GM06990 (cell line): Measurements from ENCODE around the gene SBF2.

Experiments used
- DNase-seq: peaks from one replicate; pipeline ENCODE4 v3.0.0-alpha.2; 2011; ENCODE audit not compliant: insufficient read length; ENCODE audit errors: extremely low read depth
- H3K27me3 ChIP-seq: replicated peaks from 2 replicates; pipeline ENCODE4 v1.6.0; 2011; ENCODE audit warnings: low read length; ENCODE audit not compliant: control insufficient read depth, insufficient read depth
- H3K36me3 ChIP-seq: 2 replicates; pipeline ENCODE4 v1.5.1; 2011; ENCODE audit warnings: low read length; ENCODE audit not compliant: control insufficient read depth, insufficient read depth
- H3K4me3 ChIP-seq: replicated peaks from 2 replicates; pipeline ENCODE4 v1.5.1; 2011; ENCODE audit warnings: low read depth, mild to moderate bottlenecking, control low read depth, low read length
- TF ChIP-seq, protein P1 (sequence below): IDR thresholded peaks from 2 replicates; pipeline ENCODE4 v1.5.1; 2011; ENCODE audit warnings: low read length, control low read depth, mild to moderate bottlenecking, inconsistent platforms; ENCODE audit not compliant: insufficient read depth, poor library complexity, severe bottlenecking

The SBF2 gene

GRCh38 chr11:10076458-10077141, 217.4 kb downstream of the SBF2 start:
- Histone ChIP-seq H3K4me3 (no peak overlapping the region), H3K27me3 (no peaks in the 10 kb centered on the region), H3K36me3 (no peaks in the 10 kb centered on the region)
- DNase-seq = peak; percentile 24
- TF ChIP-seq, protein P1, sequence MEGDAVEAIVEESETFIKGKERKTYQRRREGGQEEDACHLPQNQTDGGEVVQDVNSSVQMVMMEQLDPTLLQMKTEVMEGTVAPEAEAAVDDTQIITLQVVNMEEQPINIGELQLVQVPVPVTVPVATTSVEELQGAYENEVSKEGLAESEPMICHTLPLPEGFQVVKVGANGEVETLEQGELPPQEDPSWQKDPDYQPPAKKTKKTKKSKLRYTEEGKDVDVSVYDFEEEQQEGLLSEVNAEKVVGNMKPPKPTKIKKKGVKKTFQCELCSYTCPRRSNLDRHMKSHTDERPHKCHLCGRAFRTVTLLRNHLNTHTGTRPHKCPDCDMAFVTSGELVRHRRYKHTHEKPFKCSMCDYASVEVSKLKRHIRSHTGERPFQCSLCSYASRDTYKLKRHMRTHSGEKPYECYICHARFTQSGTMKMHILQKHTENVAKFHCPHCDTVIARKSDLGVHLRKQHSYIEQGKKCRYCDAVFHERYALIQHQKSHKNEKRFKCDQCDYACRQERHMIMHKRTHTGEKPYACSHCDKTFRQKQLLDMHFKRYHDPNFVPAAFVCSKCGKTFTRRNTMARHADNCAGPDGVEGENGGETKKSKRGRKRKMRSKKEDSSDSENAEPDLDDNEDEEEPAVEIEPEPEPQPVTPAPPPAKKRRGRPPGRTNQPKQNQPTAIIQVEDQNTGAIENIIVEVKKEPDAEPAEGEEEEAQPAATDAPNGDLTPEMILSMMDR = peak; percentile 91

- no peaks in the 10 kb centered on the region for H3K36me3 ChIP-seq
- no peaks in the 10 kb centered on the region for H3K27me3 ChIP-seq
- TF ChIP-seq, protein P1 = no peak
- H3K4me3 ChIP-seq = no peak overlapping the region
- DNase-seq = no peak
Observed at GRCh38 chr11:10075141-10075540, 218.9 kb downstream of the SBF2 start.

GRCh38 chr11:10072841-10073240, 221.2 kb downstream of the SBF2 start:
- no peak for DNase-seq
- H3K27me3 ChIP-seq = no peaks in the 10 kb centered on the region
- H3K4me3 ChIP-seq = no peak overlapping the region
- no peaks in the 10 kb centered on the region for H3K36me3 ChIP-seq
- TF ChIP-seq, protein P1 = no peak

DNA sequence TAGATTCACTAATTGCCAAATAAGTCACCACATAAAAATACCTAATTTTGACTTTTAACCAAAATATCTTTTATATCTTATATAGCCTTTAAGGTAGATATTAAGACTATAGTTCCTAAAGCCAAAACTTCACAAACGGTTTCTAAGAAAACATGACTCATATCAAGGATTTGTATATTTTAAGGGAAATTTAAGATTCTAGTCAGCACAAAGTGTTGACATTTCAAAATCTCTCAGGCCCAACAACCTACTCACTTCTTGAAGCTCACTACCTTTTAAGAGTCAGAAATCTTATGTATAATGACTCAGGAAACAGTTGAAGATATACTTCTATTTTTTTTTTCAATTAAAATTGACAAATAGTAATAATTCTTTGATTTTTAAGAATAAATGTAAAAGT, 221.9 kb downstream of the SBF2 start:
- TF ChIP-seq, protein P1 = no peak
- no peak for DNase-seq
- Histone ChIP-seq H3K36me3 (no peaks in the 10 kb centered on the region), H3K27me3 (no peaks in the 10 kb centered on the region), H3K4me3 (no peak overlapping the region)

DNA sequence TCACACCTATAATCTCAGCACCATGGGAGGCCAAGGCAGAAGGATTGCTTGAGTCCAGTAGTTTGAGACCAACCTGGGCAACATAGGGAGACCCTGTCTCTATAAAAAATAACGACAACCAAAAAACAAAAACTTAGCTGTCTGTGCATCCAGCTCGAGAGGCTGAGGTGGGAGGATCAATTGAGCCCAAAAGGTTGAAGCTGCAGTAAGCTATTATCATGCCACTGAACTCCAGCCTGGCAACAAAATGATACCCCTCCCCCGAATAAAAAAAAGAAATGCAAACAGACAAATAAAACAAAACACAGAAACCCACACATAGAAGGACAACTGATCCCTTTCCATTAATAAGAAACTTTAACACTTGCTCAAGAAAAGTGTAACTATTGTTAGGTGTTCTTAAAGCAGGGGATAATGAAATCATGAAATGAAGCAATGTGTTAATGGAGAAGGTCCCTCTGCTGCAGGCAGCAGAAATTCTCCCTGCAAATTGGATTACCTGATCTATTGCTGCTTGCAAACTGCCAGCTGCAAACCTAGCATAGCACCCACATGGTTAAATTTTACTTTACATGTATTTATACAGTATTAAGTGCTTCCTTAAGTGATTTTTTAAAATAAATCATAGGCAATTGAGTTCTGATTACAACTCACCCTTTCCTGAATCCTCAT, 226.3 kb downstream of the SBF2 start:
- Histone ChIP-seq H3K4me3 (no peak overlapping the region), H3K27me3 (no peaks in the 10 kb centered on the region), H3K36me3 (no peaks in the 10 kb centered on the region)
- DNase-seq = no peak
- TF ChIP-seq, protein P1 = no peak
